GM18498 (cell line): Measurements from ENCODE around the gene ATP6V1F.

Experiments
- ATAC-seq: cut with Tn5 transposase; IDR thresholded peaks from one replicate; pipeline ENCODE4 v1.9.1; 2021; ENCODE audit warnings: mild to moderate bottlenecking, moderate library complexity; ENCODE audit not compliant: unreplicated experiment

ATP6V1F gene

GRCh38 chr7:128835231-128835751, 27.4 kb upstream of the ATP6V1F start:
- no peak for ATAC-seq

DNA sequence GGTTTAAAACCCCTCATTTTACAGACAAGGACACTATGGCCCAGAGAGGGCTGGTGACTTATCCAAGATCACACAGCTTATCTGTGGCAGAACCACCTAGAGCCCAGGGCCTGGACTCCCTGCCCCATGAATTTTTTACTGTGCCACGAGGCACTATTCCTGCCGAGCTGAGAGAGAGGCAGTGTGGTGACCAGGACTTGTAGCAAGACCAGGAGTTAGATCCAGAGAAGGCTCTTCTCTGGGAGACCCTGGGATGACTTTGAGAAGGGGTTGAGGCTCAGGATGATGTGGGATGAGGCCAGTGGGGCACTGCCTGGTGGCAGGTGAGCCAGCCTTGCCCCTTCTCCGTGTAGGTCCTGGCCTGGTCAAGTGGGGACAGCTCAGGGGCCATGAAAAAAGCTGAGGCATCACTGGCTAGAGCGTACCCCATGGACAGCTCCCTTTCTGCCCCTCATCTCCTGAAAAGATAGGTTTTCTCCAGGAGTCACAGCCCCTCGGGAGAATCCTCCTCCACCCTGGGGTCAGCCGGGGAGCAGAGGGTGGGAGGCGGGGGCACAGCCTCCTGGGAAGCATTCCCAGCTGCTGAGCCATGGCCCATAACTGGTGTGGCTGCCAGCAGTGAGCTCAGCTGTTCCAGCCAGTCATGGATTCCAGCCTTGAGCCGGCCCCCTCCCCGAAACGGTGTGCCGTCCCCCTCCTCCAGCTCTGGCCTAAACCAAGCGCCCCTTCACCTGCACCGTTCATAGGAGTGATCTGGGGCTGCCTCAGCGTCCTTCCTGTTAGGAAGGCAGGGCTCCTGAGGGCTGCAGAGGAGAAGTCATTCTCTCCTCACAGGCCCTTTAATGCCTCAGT, 26.6 kb upstream of the ATP6V1F start:
- ATAC-seq: no peak

GRCh38 chr7:128836729-128837348, 25.8 kb upstream of the ATP6V1F start:
- ATAC-seq: no peak

GRCh38 chr7:128837521-128837921, 25.1 kb upstream of the ATP6V1F start:
- ATAC-seq: no peak

DNA sequence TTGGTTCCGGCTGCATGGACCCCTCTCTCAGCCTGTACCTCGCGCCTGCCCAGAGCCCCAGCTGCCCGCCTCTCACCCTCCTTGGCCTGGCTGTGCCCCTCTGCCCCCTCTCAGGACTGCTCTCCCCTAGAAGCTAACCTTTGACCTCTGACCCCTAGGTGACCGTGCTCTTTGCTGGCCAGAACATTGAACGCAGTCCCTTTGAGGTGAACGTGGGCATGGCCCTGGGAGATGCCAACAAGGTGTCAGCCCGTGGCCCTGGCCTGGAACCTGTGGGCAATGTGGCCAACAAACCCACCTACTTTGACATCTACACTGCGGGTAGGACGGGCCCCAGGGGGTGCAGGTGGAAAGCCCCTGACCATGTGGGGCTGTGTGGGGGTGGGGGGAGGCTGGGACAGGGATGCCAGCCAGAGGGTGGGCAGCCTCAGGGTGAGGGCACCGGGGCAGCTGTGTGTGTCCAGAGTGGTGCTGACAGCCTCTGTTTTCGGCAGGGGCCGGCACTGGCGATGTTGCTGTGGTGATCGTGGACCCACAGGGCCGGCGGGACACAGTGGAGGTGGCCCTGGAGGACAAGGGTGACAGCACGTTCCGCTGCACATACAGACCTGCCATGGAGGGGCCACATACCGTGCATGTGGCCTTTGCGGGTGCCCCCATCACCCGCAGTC, 24.4 kb upstream of the ATP6V1F start:
- ATAC-seq: no peak

- no peak for ATAC-seq
Measured at GRCh38 chr7:128838981-128839731, 23.5 kb upstream of the ATP6V1F start.

GRCh38 chr7:128839751-128840177, 22.9 kb upstream of the ATP6V1F start:
- no peak for ATAC-seq

- ATAC-seq: no peak
Measured at GRCh38 chr7:128840326-128841170, 22.1 kb upstream of the ATP6V1F start.

DNA sequence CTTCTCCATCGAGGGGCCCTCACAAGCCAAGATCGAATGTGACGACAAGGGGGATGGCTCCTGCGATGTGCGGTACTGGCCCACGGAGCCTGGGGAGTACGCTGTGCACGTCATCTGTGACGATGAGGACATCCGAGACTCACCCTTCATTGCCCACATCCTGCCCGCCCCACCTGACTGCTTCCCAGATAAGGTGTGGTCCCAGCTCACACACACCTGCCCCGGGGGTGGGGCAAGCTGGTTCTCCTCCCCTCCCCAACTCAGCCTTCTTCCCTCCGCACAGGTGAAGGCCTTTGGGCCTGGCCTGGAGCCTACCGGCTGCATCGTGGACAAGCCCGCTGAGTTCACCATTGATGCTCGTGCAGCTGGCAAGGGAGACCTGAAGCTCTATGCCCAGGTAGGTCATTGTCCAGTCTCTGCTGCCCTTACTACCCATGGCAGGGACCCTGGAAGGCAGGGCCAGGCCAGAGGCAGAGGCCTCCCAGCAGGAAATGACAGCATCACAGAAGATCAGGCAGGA, 21.4 kb upstream of the ATP6V1F start:
- no peak for ATAC-seq

DNA sequence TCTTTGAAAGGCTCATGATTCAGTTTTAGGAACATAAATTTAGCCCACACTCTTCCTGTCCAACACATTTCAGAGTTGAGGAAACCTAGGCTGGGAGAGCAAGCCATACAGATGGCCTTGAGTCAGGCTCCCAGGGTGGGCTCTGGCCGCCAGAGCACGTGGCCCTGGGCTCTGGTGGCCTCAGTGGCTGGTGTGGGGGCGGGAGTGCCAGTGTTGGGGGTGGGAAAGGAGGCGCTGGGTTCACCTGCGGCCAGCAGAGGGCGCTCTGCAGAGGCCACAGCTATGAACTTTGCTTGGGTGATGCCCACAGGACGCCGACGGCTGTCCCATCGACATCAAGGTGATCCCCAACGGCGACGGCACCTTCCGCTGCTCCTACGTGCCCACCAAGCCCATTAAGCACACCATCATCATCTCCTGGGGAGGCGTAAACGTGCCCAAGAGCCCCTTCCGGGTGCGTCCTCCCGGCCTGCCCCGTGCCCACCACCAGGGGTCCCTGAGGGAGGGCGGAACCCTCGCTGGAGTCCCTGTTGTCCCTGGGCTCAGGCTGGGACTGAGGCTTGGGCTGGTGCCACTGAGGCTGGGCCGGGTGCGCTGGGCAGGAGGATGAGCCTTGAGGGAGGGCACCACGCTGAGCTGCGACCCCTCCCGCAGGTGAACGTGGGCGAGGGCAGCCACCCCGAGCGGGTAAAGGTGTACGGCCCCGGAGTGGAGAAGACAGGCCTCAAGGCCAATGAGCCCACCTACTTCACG, 20.6 kb upstream of the ATP6V1F start:
- ATAC-seq: no peak

DNA sequence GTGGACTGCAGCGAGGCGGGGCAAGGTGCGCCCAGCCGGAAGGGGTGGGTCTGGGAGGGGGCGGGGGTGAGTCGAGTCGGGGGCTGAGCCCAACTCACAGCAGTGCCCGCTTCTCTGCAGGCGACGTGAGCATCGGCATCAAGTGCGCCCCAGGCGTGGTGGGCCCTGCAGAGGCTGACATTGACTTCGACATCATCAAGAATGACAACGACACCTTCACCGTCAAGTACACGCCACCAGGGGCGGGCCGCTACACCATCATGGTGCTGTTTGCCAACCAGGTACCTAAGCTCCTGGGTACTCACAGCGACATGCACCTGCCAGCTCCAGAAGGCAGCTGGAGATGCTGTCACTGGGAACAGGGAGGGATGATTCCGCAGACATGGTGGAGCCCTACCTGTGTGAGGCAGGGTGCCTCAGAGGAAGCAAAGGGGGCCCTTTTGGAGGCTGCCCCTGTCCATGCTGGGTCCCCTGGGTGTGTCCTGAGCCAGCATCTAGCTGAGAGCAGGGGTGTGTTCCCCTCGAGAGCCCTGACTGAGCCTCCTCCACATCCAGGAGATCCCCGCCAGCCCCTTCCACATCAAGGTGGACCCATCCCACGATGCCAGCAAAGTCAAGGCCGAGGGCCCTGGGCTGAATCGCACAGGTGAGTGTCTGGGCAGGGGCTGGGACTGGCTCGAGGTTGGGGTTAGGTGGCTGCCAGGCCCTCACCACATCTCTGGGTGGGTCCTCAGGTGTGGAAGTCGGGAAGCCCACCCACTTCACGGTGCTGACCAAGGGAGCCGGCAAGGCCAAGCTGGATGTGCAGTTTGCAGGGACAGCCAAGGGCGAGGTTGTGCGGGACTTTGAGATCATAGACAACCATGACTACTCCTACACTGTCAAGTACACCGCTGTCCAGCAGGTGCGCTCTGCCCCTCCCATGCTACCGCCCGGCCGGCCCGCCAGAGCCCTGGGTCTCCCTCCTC, 19.7 kb upstream of the ATP6V1F start:
- no peak for ATAC-seq

- no peak for ATAC-seq
Measured at GRCh38 chr7:128843938-128844621, 18.6 kb upstream of the ATP6V1F start.

DNA sequence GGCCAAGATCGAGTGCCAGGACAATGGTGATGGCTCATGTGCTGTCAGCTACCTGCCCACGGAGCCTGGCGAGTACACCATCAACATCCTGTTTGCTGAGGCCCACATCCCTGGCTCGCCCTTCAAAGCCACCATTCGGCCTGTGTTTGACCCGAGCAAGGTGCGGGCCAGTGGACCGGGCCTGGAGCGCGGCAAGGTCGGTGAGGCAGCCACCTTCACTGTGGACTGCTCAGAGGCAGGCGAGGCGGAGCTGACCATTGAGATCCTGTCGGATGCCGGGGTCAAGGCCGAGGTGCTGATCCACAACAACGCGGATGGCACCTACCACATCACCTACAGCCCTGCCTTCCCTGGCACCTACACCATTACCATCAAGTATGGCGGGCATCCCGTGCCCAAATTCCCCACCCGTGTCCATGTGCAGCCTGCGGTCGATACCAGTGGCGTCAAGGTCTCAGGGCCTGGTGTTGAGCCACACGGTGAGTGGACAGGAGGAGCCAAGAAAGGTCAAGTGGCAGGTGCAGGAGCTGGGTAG, 17.8 kb upstream of the ATP6V1F start:
- no peak for ATAC-seq

DNA sequence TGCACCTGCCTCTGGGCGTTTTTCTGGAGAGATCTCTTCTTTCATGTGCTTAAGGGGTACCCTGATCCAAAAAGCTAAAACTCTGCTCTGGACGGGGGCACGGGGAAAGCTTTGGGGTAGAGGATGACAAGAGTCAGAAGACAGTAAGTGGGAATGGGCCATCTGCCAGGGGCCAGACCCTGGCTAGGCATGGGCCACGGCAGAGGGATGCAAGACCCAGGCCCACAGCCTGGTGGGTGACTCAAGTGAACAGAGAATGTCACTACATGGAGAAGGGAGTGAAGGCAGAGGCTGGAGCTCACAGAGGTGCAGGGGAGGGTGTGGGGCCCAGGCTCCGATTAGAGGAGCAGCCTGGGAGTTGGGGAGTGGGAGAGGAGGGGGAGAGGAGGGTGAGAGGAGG, 17.2 kb upstream of the ATP6V1F start:
- no peak for ATAC-seq

DNA sequence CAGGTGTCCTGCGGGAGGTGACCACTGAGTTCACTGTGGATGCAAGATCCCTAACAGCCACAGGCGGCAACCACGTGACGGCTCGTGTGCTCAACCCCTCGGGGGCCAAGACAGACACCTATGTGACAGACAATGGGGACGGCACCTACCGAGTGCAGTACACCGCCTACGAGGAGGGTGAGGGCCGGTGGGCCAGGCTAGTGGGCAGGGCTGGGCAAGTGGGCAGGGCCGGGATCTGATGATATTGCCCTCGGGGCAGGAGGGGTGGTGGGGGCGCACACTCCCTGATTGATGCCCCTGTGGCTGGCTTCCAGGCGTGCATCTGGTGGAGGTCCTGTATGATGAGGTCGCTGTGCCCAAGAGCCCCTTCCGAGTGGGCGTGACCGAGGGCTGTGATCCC, 16.7 kb upstream of the ATP6V1F start:
- no peak for ATAC-seq

GRCh38 chr7:128846781-128847444, 15.7 kb upstream of the ATP6V1F start:
- no peak for ATAC-seq
